Sigmoid colon (tissue), 7 donors: ENCODE results near the gene TBL1XR1. TPM values are rescaled to one million over a fixed set of nuclear protein-coding genes. Genes with fewer than 3 reads are reported as not detected.

ENCODE experiments used
- DNase-seq: peaks from one replicate; pipeline ENCODE4 v3.0.0-alpha.2; 2019
- H3K27ac ChIP-seq, 4 donors: fragments of 200-600 bp; sonication (generic); one replicate each; pipeline ENCODE4 v1.5.1; 2016 to 2019; ENCODE audit warnings: mild to moderate bottlenecking in 1 of 4
- H3K27me3 ChIP-seq, 3 donors: fragments of 200-600 bp; sonication (generic); one replicate each; pipeline ENCODE4 v1.5.1; 2019; ENCODE audit warnings: mild to moderate bottlenecking in 1 of 3
- H3K36me3 ChIP-seq, 4 donors: fragments of 200-600 bp; sonication (generic); one replicate each; pipeline ENCODE4 v1.5.1; 2016 to 2019
- H3K4me1 ChIP-seq, 4 donors: fragments of 200-600 bp; sonication (generic); one replicate each; pipeline ENCODE4 v1.5.1; 2017 to 2019
- H3K4me3 ChIP-seq, 4 donors: fragments of 200-600 bp; sonication (generic); one replicate each; pipeline ENCODE4 v1.5.1; 2017 to 2019; ENCODE audit warnings: mild to moderate bottlenecking in 2 of 4, moderate library complexity in 1 of 4
- H3K9me3 ChIP-seq, 4 donors: fragments of 200-600 bp in 3 of 4; sonication (generic) in 3 of 4; one replicate each; pipeline versions ENCODE4 v1.5.1 to v1.6.1; 2013 to 2019
- CTCF ChIP-seq, 4 experiments: fragments of 450-650 bp in 3 of 4; fragments of 200-600 bp in 1 of 4; IDR thresholded peaks; one replicate each; pipeline ENCODE4 v1.5.1; 2016 to 2019; ENCODE audit warnings: antibody characterized with exemption in 4 of 4, mild to moderate bottlenecking in 3 of 4, moderate library complexity in 2 of 4
- EP300 ChIP-seq, 4 donors: sonication (generic); formaldehyde crosslinking; IDR thresholded peaks; one replicate each; pipeline ENCODE4 v1.6.1; 2017; ENCODE audit warnings: antibody characterized with exemption in 4 of 4
- POLR2A ChIP-seq, 2 donors: fragments of 450-650 bp; IDR thresholded peaks; one replicate each; pipeline ENCODE4 v1.6.1; 2016; ENCODE audit warnings: antibody characterized with exemption in 2 of 2, mild to moderate bottlenecking in 2 of 2, moderate library complexity in 2 of 2
- POLR2AphosphoS5 ChIP-seq, 4 donors: sonication (generic); formaldehyde crosslinking; IDR thresholded peaks; one replicate each; pipeline ENCODE4 v1.6.1; 2017; ENCODE audit warnings: antibody characterized with exemption in 4 of 4
- WGBS, 2 donors: extraction: QIAGEN DNeasy Blood & Tissue Kit; methylation state at CpG; one replicate each; pipeline ENCODE4 v1.1.7; 2013; 5-methylcytosine and 5-hydroxymethylcytosine counted together
- intact Hi-C: fragments of 100-400 bp; cut with DNase I; formaldehyde crosslinking; loops from one replicate; pipeline ENCODE4 v1.15.1; 2023
- polyA plus RNA-seq, 3 donors: library from polyadenylated mRNA; stranded (reverse); fragments of 200-250 nt; gene quantifications; one replicate each; pipeline ENCODE4 v1.2.3, GENCODE V29; 2013
- total RNA-seq, 4 donors: library from RNA; depleted of rRNA; stranded (reverse); fragments of >200 nt; gene quantifications; one replicate each; pipeline ENCODE4 v1.1.0, GENCODE V29; 2016
- donor health status: healthy with polysubstance abuse.
- donor health status: Bipolar disorder and iron deficiency.
- donor health status: healthy.

The TBL1XR1 gene
- total and polyA plus RNA-seq, 7 donors: 20.4 to 131 (median 88.9) TPM

GRCh38 chr3:177197727-177198460 is 612 bp upstream of the TBL1XR1 start:
- TF ChIP-seq POLR2A (IDR thresholded peaks at IDR 0.05) (no peak), EP300 (IDR thresholded peaks at IDR 0.05) (no peak), POLR2AphosphoS5 (IDR thresholded peaks at IDR 0.05) (no peak), CTCF (IDR thresholded peaks at IDR 0.05) (no peak)
- intact Hi-C loops: loop anchor here (1.0 to 10.0 kb wide), 6 partner anchors 145 to 1187 kb away; no protein-coding TSS in a partner anchor
- peak; percentile 81 for DNase-seq

GRCh38 chr3:177196456-177197040 is 734 bp downstream of the TBL1XR1 start:
- no peaks in the 10 kb centered on the region for H3K9me3 ChIP-seq
- peak in 1 of 4 donors; percentile 1 for TF ChIP-seq POLR2AphosphoS5 (IDR thresholded peaks at IDR 0.05)
- TF ChIP-seq CTCF (IDR thresholded peaks at IDR 0.05): no peak
- peak overlapping the region; percentile 98 to 100 (median 99) for H3K27ac ChIP-seq
- intact Hi-C loops: loop anchor here (1.0 to 10.0 kb wide), 6 partner anchors 144 to 1188 kb away; no protein-coding TSS in a partner anchor
- no peaks in the 10 kb centered on the region for H3K36me3 ChIP-seq
- H3K4me3 ChIP-seq: peak overlapping the region; percentile 91 to 99 (median 97)
- peaks cover 0 to 48% (median 28%) of the 10 kb centered on the region in 4 donors for H3K4me1 ChIP-seq
- DNase-seq: peak; percentile 71
- 1% methylated on average over 43 of the region's 43 CpGs for WGBS, 2 donors
- H3K27me3 ChIP-seq: no peaks in the 10 kb centered on the region

More at GRCh38 chr3:177197727-177198460, 612 bp upstream of the TBL1XR1 start:
- Histone ChIP-seq H3K27ac (peak overlapping the region; percentile 98 to 100 (median 99)), H3K4me1 (peaks cover 0 to 35% (median 27%) of the 10 kb centered on the region in 4 donors), H3K36me3 (no peaks in the 10 kb centered on the region), H3K4me3 (peak overlapping the region; percentile 37 to 99 (median 97)), H3K27me3 (no peaks in the 10 kb centered on the region), H3K9me3 (no peaks in the 10 kb centered on the region)
- 1% methylated on average over 57 of the region's 57 CpGs for WGBS, 2 donors

- no peak for DNase-seq
- intact Hi-C loops: loop anchor here (2.0 to 10.0 kb wide), 5 partner anchors 143 to 1189 kb away; no protein-coding TSS in a partner anchor
These were observed 1.2 kb downstream of the TBL1XR1 start for GRCh38 chr3:177196008-177196455.

More at GRCh38 chr3:177196008-177196455, 1.2 kb downstream of the TBL1XR1 start:
- no peaks in the 10 kb centered on the region for H3K9me3 ChIP-seq
- TF ChIP-seq POLR2AphosphoS5 (IDR thresholded peaks at IDR 0.05): peak in 3 of 4 donors; percentile 3 to 15 (median 5)
- no peak for TF ChIP-seq CTCF (IDR thresholded peaks at IDR 0.05)
- no peak for TF ChIP-seq POLR2A (IDR thresholded peaks at IDR 0.05)
- H3K4me1 ChIP-seq: peaks cover 0 to 54% (median 32%) of the 10 kb centered on the region in 4 donors
- WGBS, 2 donors: 0% methylated on average over 10 of the region's 10 CpGs
- peak overlapping the region; percentile 98 to 100 (median 99) for H3K27ac ChIP-seq
- no peaks in the 10 kb centered on the region for H3K36me3 ChIP-seq
- H3K4me3 ChIP-seq: peak overlapping the region; percentile 91 to 99 (median 97)
- no peaks in the 10 kb centered on the region for H3K27me3 ChIP-seq
